HepG2 (cell line): ENCODE results near the gene AGAP1. TPM values are rescaled to one million over a fixed set of nuclear protein-coding genes. Genes with fewer than 3 reads are reported as not detected.
A peak's percentile ranks its signal among the peaks of the same experiment; 100 is the strongest.

Experiments
- AKNA ChIP-seq: sonication (generic); formaldehyde crosslinking; IDR thresholded peaks from 2 replicates; pipeline ENCODE4 v1.4.0; 2020; ENCODE audit warnings: missing genetic modification reagents, borderline replicate concordance
- GLI4 ChIP-seq: sonication (generic); formaldehyde crosslinking; IDR thresholded peaks from 2 replicates; pipeline ENCODE4 v1.5.1; 2020; ENCODE audit warnings: missing genetic modification reagents, mild to moderate bottlenecking, moderate library complexity, borderline replicate concordance
- KMT2A ChIP-seq: sonication (generic); formaldehyde crosslinking; IDR thresholded peaks from 2 replicates; pipeline ENCODE4 v1.4.0; 2020; ENCODE audit warnings: missing genetic modification reagents
- MATR3 ChIP-seq: sonication (generic); formaldehyde crosslinking; IDR thresholded peaks from 2 replicates; pipeline ENCODE4 v1.4.0; 2020; ENCODE audit warnings: missing genetic modification reagents
- ZNF160 ChIP-seq: sonication (generic); formaldehyde crosslinking; IDR thresholded peaks from 2 replicates; pipeline ENCODE4 v1.8.0; 2022; ENCODE audit warnings: mild to moderate bottlenecking, inconsistent platforms, missing genetic modification reagents
- ZNF331 ChIP-seq: sonication (generic); formaldehyde crosslinking; IDR thresholded peaks from 2 replicates; pipeline ENCODE4 v1.4.0; 2020; ENCODE audit warnings: missing genetic modification reagents
- ZNF598 ChIP-seq: sonication (generic); formaldehyde crosslinking; IDR thresholded peaks from 2 replicates; pipeline ENCODE4 v1.5.1; 2020; ENCODE audit warnings: mild to moderate bottlenecking, missing genetic modification reagents, borderline replicate concordance
- ZNF792 ChIP-seq: IDR thresholded peaks from 2 replicates; pipeline ENCODE4 v1.6.1; 2016
- ZSCAN31 ChIP-seq: sonication (generic); formaldehyde crosslinking; IDR thresholded peaks from 2 replicates; pipeline ENCODE4 v1.5.0; 2020; ENCODE audit warnings: low read depth, mild to moderate bottlenecking, missing genetic modification reagents
- polyA plus RNA-seq, 8 experiments: library from polyadenylated mRNA; depleted of rRNA in 3 of 8; stranded (reverse) in 7 of 8; unstranded in 1 of 8; fragments of >200 nt; fragmentation: Illumina TruSeq in 4 of 8; extraction: Trizol in 4 of 8; gene quantifications; 2 replicates each; pipeline versions ENCODE4 v1.2.1 to v1.2.3, GENCODE V29; 2011 to 2016; ENCODE audit warnings: low read depth in 4 of 8, missing spikeins in 1 of 8, mixed read lengths in 1 of 8; ENCODE audit not compliant: insufficient read depth in 1 of 8
- total RNA-seq, 5 experiments: library from RNA; depleted of rRNA; stranded (reverse); fragments of >200 nt; fragmentation: Illumina TruSeq; extraction: Trizol; gene quantifications; 2 replicates each; pipeline ENCODE4 v1.2.3, GENCODE V29; 2016; ENCODE audit warnings: low read depth in 1 of 5
- TF ChIP-seq, protein P1 (sequence below): sonication (generic); formaldehyde crosslinking; IDR thresholded peaks from 2 replicates; pipeline ENCODE4 v1.5.1; 2020; ENCODE audit warnings: mild to moderate bottlenecking, missing genetic modification reagents, borderline replicate concordance
- TF ChIP-seq, protein P2 (sequence below): sonication (generic); formaldehyde crosslinking; IDR thresholded peaks from 2 replicates; pipeline ENCODE4 v1.8.1; 2023; ENCODE audit warnings: mild to moderate bottlenecking, missing genetic modification reagents
- TF ChIP-seq, protein P3 (sequence below): sonication (generic); formaldehyde crosslinking; conservative IDR thresholded peaks from 2 replicates; pipeline ENCODE4 v1.8.0; 2022; ENCODE audit warnings: low read depth, missing genetic modification reagents

Gene AGAP1
- total and polyA plus RNA-seq, 2 of the 13 experiments (the other 11 are each of a cell fraction or from before 2014, with no cell fraction given) = 21.2 to 32.7 TPM

- TF ChIP-seq, protein P1, sequence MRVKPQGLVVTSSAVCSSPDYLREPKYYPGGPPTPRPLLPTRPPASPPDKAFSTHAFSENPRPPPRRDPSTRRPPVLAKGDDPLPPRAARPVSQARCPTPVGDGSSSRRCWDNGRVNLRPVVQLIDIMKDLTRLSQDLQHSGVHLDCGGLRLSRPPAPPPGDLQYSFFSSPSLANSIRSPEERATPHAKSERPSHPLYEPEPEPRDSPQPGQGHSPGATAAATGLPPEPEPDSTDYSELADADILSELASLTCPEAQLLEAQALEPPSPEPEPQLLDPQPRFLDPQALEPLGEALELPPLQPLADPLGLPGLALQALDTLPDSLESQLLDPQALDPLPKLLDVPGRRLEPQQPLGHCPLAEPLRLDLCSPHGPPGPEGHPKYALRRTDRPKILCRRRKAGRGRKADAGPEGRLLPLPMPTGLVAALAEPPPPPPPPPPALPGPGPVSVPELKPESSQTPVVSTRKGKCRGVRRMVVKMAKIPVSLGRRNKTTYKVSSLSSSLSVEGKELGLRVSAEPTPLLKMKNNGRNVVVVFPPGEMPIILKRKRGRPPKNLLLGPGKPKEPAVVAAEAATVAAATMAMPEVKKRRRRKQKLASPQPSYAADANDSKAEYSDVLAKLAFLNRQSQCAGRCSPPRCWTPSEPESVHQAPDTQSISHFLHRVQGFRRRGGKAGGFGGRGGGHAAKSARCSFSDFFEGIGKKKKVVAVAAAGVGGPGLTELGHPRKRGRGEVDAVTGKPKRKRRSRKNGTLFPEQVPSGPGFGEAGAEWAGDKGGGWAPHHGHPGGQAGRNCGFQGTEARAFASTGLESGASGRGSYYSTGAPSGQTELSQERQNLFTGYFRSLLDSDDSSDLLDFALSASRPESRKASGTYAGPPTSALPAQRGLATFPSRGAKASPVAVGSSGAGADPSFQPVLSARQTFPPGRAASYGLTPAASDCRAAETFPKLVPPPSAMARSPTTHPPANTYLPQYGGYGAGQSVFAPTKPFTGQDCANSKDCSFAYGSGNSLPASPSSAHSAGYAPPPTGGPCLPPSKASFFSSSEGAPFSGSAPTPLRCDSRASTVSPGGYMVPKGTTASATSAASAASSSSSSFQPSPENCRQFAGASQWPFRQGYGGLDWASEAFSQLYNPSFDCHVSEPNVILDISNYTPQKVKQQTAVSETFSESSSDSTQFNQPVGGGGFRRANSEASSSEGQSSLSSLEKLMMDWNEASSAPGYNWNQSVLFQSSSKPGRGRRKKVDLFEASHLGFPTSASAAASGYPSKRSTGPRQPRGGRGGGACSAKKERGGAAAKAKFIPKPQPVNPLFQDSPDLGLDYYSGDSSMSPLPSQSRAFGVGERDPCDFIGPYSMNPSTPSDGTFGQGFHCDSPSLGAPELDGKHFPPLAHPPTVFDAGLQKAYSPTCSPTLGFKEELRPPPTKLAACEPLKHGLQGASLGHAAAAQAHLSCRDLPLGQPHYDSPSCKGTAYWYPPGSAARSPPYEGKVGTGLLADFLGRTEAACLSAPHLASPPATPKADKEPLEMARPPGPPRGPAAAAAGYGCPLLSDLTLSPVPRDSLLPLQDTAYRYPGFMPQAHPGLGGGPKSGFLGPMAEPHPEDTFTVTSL = no peak
- TF ChIP-seq GLI4 (CRISPR knock-in tag) = no peak
- TF ChIP-seq, protein P2, sequence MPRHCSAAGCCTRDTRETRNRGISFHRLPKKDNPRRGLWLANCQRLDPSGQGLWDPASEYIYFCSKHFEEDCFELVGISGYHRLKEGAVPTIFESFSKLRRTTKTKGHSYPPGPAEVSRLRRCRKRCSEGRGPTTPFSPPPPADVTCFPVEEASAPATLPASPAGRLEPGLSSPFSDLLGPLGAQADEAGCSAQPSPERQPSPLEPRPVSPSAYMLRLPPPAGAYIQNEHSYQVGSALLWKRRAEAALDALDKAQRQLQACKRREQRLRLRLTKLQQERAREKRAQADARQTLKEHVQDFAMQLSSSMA = 0 out of 2 replicates have a peak, but pooled peaks have one; percentile 11
- TF ChIP-seq ZNF598 (CRISPR knock-in tag) = 0 out of 2 replicates have a peak, but pooled peaks have one; percentile 4
- no peak for TF ChIP-seq ZNF792 (CRISPR knock-in tag)
- TF ChIP-seq MATR3 (CRISPR knock-in tag) = no peak
- no peak for TF ChIP-seq AKNA (CRISPR knock-in tag)
- no peak for TF ChIP-seq ZNF160 (CRISPR knock-in tag)
- TF ChIP-seq, protein P3, sequence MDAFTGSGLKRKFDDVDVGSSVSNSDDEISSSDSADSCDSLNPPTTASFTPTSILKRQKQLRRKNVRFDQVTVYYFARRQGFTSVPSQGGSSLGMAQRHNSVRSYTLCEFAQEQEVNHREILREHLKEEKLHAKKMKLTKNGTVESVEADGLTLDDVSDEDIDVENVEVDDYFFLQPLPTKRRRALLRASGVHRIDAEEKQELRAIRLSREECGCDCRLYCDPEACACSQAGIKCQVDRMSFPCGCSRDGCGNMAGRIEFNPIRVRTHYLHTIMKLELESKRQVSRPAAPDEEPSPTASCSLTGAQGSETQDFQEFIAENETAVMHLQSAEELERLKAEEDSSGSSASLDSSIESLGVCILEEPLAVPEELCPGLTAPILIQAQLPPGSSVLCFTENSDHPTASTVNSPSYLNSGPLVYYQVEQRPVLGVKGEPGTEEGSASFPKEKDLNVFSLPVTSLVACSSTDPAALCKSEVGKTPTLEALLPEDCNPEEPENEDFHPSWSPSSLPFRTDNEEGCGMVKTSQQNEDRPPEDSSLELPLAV = no peak
- TF ChIP-seq KMT2A (CRISPR knock-in tag) = no peak
- TF ChIP-seq ZNF331 (CRISPR knock-in tag) = no peak
- no peak for TF ChIP-seq ZSCAN31 (CRISPR knock-in tag)
These were observed 88.9 kb downstream of the AGAP1 start (continued) for GRCh38 chr2:235582729-235583128.
